Right lobe of liver (tissue), 6 donors: Measurements from ENCODE around the gene DYNC2LI1. TPM values are rescaled to one million over a fixed set of nuclear protein-coding genes. Genes with fewer than 3 reads are reported as not detected.

Source experiments
- ATAC-seq, 4 donors: fragments of 200-7000 bp; cut with Tn5 transposase; one replicate each; pipeline ENCODE4 v1.9.1; 2020; ENCODE audit warnings: mild to moderate bottlenecking in 4 of 4, moderate library complexity in 4 of 4
- DNase-seq, 3 donors: peaks; one replicate each; pipeline ENCODE4 v3.0.0-alpha.2; 2020
- H3K27ac ChIP-seq, 3 donors: fragments of 200-600 bp; one replicate each; pipeline ENCODE4 v1.8.0; 2022
- H3K27me3 ChIP-seq, 2 donors: fragments of 200-600 bp; one replicate each; pipeline ENCODE4 v1.8.0; 2022
- H3K36me3 ChIP-seq, 4 donors: fragments of 200-600 bp; sonication (generic) in 1 of 4; one replicate each; pipeline versions ENCODE4 v1.5.1 to v1.8.0; 2017 to 2022; ENCODE audit warnings: control low read depth in 1 of 4
- H3K4me1 ChIP-seq, 4 donors: fragments of 200-600 bp; sonication (generic) in 1 of 4; one replicate each; pipeline versions ENCODE4 v1.5.1 to v1.8.0; 2017 to 2022; ENCODE audit warnings: control low read depth in 1 of 4
- H3K4me3 ChIP-seq, 3 donors: fragments of 200-600 bp; one replicate each; pipeline ENCODE4 v1.8.0; 2022
- H3K9me3 ChIP-seq, 4 donors: fragments of 200-600 bp; sonication (generic) in 1 of 4; one replicate each; pipeline versions ENCODE4 v1.5.1 to v1.8.0; 2017 to 2022; ENCODE audit warnings: control low read depth in 1 of 4
- POLR2A ChIP-seq: fragments of 450-650 bp; IDR thresholded peaks from one replicate; pipeline ENCODE4 v1.6.1; 2017; ENCODE audit warnings: antibody characterized with exemption, mild to moderate bottlenecking
- WGBS: methylation state at CpG from one replicate; pipeline ENCODE4 v1.1.6; 2018; ENCODE audit warnings: low coverage, low lambda C conversion rate; ENCODE audit not compliant: insufficient coverage; ENCODE audit errors: missing lambda C conversion rate; 5-methylcytosine and 5-hydroxymethylcytosine counted together
- intact Hi-C, 2 donors: fragments of 100-400 bp; cut with DNase I; formaldehyde crosslinking; loops; one replicate each; pipeline versions ENCODE4 v1.11.2 to v1.14.1; 2022
- total RNA-seq, 6 experiments: library from RNA; depleted of rRNA in 2 of 6; stranded (reverse); fragments of >200 nt in 2 of 6; fragmentation: NEBNext Ultra II Directional in 3 of 6; extraction: Animal tissue kit (Norgen Biotek cat#: 25700) in 3 of 6; gene quantifications; one replicate each; pipeline versions ENCODE4 v1.1.0 to v1.2.4, GENCODE V29; 2016 to 2023
- TF ChIP-seq, protein P1 (sequence below), 4 donors: fragments of 200-600 bp in 3 of 4; fragments of 450-650 bp in 1 of 4; IDR thresholded peaks; one replicate each; pipeline versions ENCODE4 v1.5.1 to v1.8.0; 2016 to 2022; ENCODE audit warnings: antibody characterized with exemption in 4 of 4, mild to moderate bottlenecking in 2 of 4
- donor health status: DM: no; HTN: yes; CAD: no.
- donor health status: DM: no; HTN: no; CAD: no.
- donor health status: DM: no; HTN: no; CAD: no.
- donor health status: DM: no; HTN: yes; CAD: no.
- donor health status: DM: no; HTN: yes; CAD: no.

Gene DYNC2LI1
- total RNA-seq, 6 experiments from 2014 or later = 3.2 to 6.9 (median 6.2) TPM

GRCh38 chr2:43818761-43819160, 44.9 kb downstream of the DYNC2LI1 start:
- peak in 1 of 3 donors; percentile 65 for DNase-seq
- intact Hi-C loops = no loop called here
- H3K27ac ChIP-seq = no peak overlapping the region

DNA sequence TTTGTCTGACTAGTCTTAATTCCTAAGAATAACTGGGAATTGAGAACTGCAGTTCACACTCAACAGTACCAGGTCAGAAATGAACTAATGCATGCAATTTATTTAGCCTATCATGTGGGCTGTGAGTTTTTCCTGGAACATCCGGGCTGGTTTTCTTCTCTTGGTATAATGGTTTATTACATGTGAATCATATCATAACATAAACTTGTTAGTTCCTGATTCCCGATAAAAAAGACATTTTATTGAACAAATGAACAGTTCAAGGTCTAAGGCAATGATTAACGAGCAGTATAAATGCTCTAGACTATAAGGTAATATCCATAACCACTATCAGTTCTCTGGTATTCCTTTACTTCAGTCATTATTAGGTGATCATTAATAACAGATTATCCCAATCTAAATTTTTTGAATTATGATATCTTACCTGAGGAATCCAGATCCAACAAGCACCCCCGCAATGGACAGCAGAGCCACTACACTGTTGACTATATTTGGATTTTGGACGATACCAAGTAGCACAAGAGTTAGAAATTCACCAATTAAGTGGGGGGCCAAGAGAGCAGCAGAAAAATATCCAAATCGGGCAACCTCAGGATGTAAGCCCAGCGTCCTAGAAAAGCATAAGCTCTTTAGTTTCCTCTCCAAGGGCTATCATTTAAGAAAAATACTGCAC, 45.8 kb downstream of the DYNC2LI1 start:
- WGBS = 29% methylated on average over 7 of the region's 7 CpGs
- H3K36me3 ChIP-seq = peaks cover 0 to 44% (median 4%) of the 10 kb centered on the region in 4 donors
- no peaks in the 10 kb centered on the region for H3K9me3 ChIP-seq
- ATAC-seq (peak in 3 of 4 donors; percentile 35 to 47 (median 46)), DNase-seq (no peak)
- H3K27ac ChIP-seq = no peak overlapping the region
- intact Hi-C loops = no loop called here
- H3K4me1 ChIP-seq = peaks cover 0 to 26% (median 12%) of the 10 kb centered on the region in 4 donors
- TF ChIP-seq, protein P1, sequence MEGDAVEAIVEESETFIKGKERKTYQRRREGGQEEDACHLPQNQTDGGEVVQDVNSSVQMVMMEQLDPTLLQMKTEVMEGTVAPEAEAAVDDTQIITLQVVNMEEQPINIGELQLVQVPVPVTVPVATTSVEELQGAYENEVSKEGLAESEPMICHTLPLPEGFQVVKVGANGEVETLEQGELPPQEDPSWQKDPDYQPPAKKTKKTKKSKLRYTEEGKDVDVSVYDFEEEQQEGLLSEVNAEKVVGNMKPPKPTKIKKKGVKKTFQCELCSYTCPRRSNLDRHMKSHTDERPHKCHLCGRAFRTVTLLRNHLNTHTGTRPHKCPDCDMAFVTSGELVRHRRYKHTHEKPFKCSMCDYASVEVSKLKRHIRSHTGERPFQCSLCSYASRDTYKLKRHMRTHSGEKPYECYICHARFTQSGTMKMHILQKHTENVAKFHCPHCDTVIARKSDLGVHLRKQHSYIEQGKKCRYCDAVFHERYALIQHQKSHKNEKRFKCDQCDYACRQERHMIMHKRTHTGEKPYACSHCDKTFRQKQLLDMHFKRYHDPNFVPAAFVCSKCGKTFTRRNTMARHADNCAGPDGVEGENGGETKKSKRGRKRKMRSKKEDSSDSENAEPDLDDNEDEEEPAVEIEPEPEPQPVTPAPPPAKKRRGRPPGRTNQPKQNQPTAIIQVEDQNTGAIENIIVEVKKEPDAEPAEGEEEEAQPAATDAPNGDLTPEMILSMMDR (IDR thresholded peaks at IDR 0.05) = no peak
- TF ChIP-seq POLR2A = no peak
- H3K4me3 ChIP-seq = no peak overlapping the region
- no peaks in the 10 kb centered on the region for H3K27me3 ChIP-seq

More at GRCh38 chr2:43818761-43819160, 44.9 kb downstream of the DYNC2LI1 start:
- peak; percentile 29 to 80 (median 44) for ATAC-seq
- Histone ChIP-seq H3K36me3 (peaks cover 0 to 37% (median 2%) of the 10 kb centered on the region in 4 donors), H3K27me3 (no peaks in the 10 kb centered on the region), H3K4me3 (no peak overlapping the region), H3K9me3 (no peaks in the 10 kb centered on the region), H3K4me1 (peaks cover 0 to 21% (median 9%) of the 10 kb centered on the region in 4 donors)
- WGBS = 34% methylated on average over 5 of the region's 5 CpGs
- TF ChIP-seq, protein P1 (IDR thresholded peaks at IDR 0.05) = no peak
- no peak for TF ChIP-seq POLR2A

DNA sequence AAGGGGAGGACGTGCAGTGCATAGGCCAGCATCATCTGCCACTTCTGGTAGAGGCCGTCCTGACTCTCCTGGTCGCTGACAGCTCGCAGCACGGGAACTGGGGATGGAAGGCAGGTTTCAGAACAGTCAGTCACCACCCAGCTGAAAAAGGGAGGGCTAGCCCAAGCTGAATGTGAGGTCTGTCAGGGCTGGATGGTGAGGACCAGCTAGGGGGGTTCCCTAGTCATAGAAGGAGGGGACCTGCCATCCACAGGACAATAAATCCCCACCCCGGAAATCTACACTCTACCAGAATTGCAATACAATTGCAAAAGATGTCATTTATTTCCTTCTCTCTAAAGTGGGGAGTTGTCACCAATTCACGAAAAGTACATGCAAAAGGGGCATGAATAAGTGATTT, 49.0 kb downstream of the DYNC2LI1 start:
- Histone ChIP-seq H3K27ac (no peak overlapping the region), H3K36me3 (peaks cover 0 to 36% (median 4%) of the 10 kb centered on the region in 4 donors), H3K27me3 (no peaks in the 10 kb centered on the region), H3K9me3 (no peaks in the 10 kb centered on the region), H3K4me3 (no peak overlapping the region), H3K4me1 (peaks cover 0 to 53% (median 25%) of the 10 kb centered on the region in 4 donors)
- no peak for ATAC-seq
- TF ChIP-seq, protein P1 (IDR thresholded peaks at IDR 0.05) = no peak
- TF ChIP-seq POLR2A = no peak
- 87% methylated on average over 3 of the region's 7 CpGs for WGBS
- intact Hi-C loops = no loop called here
- DNase-seq = no peak

DNA sequence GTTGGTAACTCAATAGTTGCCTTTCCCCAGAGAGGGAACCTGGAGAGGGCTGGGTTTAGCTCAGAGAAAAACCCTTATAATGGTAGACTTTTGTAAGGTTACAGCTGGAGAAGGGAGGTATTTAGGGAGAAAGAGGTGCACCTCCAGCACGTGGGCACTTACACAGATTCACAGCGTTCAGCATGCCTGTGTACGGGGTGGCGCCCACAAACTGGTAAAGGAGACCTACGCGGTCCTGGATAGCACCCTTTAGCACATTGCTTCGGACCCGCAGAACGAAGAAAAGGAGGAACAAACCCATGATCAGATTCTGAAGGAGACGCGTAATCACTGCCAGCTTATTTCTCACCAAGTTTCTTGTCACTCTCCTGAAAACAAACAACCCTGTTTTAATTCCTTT, 49.9 kb downstream of the DYNC2LI1 start:
- Histone ChIP-seq H3K9me3 (no peaks in the 10 kb centered on the region), H3K4me3 (no peak overlapping the region), H3K4me1 (peaks cover 0 to 53% (median 25%) of the 10 kb centered on the region in 4 donors), H3K27me3 (no peaks in the 10 kb centered on the region), H3K27ac (peak overlapping the region in 1 of 3 donors; percentile 74), H3K36me3 (peaks cover 0 to 32% (median 4%) of the 10 kb centered on the region in 4 donors)
- DNase-seq (no peak), ATAC-seq (no peak)
- TF ChIP-seq POLR2A = no peak
- TF ChIP-seq, protein P1 (IDR thresholded peaks at IDR 0.05) = no peak
- intact Hi-C loops = no loop called here
- WGBS = 74% methylated on average over 6 of the region's 11 CpGs
